SK-N-SH treated with all-trans-retinoic acid at 6 μM for 48 hours (cell line): ENCODE data around the gene DGKI.

Source experiments
- ATAC-seq: fragments of 200-7000 bp; cut with Tn5 transposase; 3 replicates; pipeline ENCODE4 v1.9.1; 2020; ENCODE audit warnings: mild to moderate bottlenecking, moderate library complexity
- ARNTL ChIP-seq: fragments of 450-650 bp; formaldehyde crosslinking; IDR thresholded peaks from 2 replicates; pipeline ENCODE4 v1.5.0; 2020; ENCODE audit warnings: low read depth, mild to moderate bottlenecking, moderate library complexity, borderline replicate concordance
- BACH2 ChIP-seq: fragments of 250-450 bp; sonication (Bioruptor Pico); IDR thresholded peaks from 2 replicates; pipeline ENCODE4 v1.9.0; 2021; ENCODE audit warnings: mild to moderate bottlenecking, borderline replicate concordance
- CREB5 ChIP-seq: fragments of 250-450 bp; sonication (Bioruptor Pico); IDR thresholded peaks from 2 replicates; pipeline ENCODE4 v1.5.1; 2020; ENCODE audit warnings: low read depth, mild to moderate bottlenecking, moderate library complexity
- CSDC2 ChIP-seq: fragments of 250-450 bp; sonication (Bioruptor Pico); IDR thresholded peaks from 2 replicates; pipeline ENCODE4 v1.5.0; 2020; ENCODE audit warnings: mild to moderate bottlenecking, moderate library complexity
- CSRNP3 ChIP-seq: fragments of 250-450 bp; sonication (Bioruptor Pico); IDR thresholded peaks from 2 replicates; pipeline ENCODE4 v1.5.1; 2021; ENCODE audit warnings: mild to moderate bottlenecking, moderate library complexity
- ESRRG ChIP-seq: fragments of 250-450 bp; sonication (Bioruptor Pico); IDR thresholded peaks from 2 replicates; pipeline ENCODE4 v1.6.1; 2021; ENCODE audit warnings: mild to moderate bottlenecking
- GLIS3 ChIP-seq: fragments of 250-450 bp; sonication (Bioruptor Pico); IDR thresholded peaks from 2 replicates; pipeline ENCODE4 v1.5.0; 2020; ENCODE audit warnings: mild to moderate bottlenecking, moderate library complexity
- ISL1 ChIP-seq: fragments of 250-450 bp; sonication (Bioruptor Pico); IDR thresholded peaks from 2 replicates; pipeline ENCODE4 v2.1.2; 2022; ENCODE audit warnings: mild to moderate bottlenecking, moderate library complexity
- OSR1 ChIP-seq: fragments of 250-450 bp; sonication (Bioruptor Pico); IDR thresholded peaks from 2 replicates; pipeline ENCODE4 v1.8.0; 2022; ENCODE audit warnings: moderate library complexity, mild to moderate bottlenecking, inconsistent platforms
- POU6F1 ChIP-seq: fragments of 250-450 bp; sonication (Bioruptor Pico); IDR thresholded peaks from 2 replicates; pipeline ENCODE4 v1.8.0; 2021; ENCODE audit warnings: low read depth, mild to moderate bottlenecking, moderate library complexity, borderline replicate concordance
- PPARA ChIP-seq: fragments of 250-450 bp; sonication (Bioruptor Pico); IDR thresholded peaks from 2 replicates; pipeline ENCODE4 v1.5.0; 2020; ENCODE audit warnings: mild to moderate bottlenecking, borderline replicate concordance
- RARB ChIP-seq: fragments of 250-450 bp; sonication (Bioruptor Pico); IDR thresholded peaks from 2 replicates; pipeline ENCODE4 v1.8.0; 2021; ENCODE audit warnings: mild to moderate bottlenecking, moderate library complexity
- TCF4 ChIP-seq: fragments of 250-450 bp; sonication (Bioruptor Pico); IDR thresholded peaks from 2 replicates; pipeline ENCODE4 v1.8.0; 2021; ENCODE audit warnings: mild to moderate bottlenecking, moderate library complexity, borderline replicate concordance
- TOX ChIP-seq: fragments of 250-450 bp; sonication (Bioruptor Pico); IDR thresholded peaks from 2 replicates; pipeline ENCODE4 v1.8.0; 2021; ENCODE audit warnings: mild to moderate bottlenecking, moderate library complexity, borderline replicate concordance
- TSHZ2 ChIP-seq: fragments of 250-450 bp; sonication (Bioruptor Pico); IDR thresholded peaks from 2 replicates; pipeline ENCODE4 v1.5.0; 2020; ENCODE audit warnings: mild to moderate bottlenecking, moderate library complexity
- ZC3H10 ChIP-seq: fragments of 250-450 bp; sonication (Bioruptor Pico); IDR thresholded peaks from 2 replicates; pipeline ENCODE4 v1.5.1; 2021; ENCODE audit warnings: mild to moderate bottlenecking, moderate library complexity
- ZFP3 ChIP-seq: fragments of 250-450 bp; sonication (Bioruptor Pico); IDR thresholded peaks from 2 replicates; pipeline ENCODE4 v1.5.0; 2020; ENCODE audit warnings: mild to moderate bottlenecking, moderate library complexity
- ZFP30 ChIP-seq: fragments of 450-650 bp; formaldehyde crosslinking; IDR thresholded peaks from 2 replicates; pipeline ENCODE4 v1.5.0; 2022; ENCODE audit warnings: mild to moderate bottlenecking, moderate library complexity
- ZNF565 ChIP-seq: fragments of 450-650 bp; formaldehyde crosslinking; conservative IDR thresholded peaks from 2 replicates; pipeline ENCODE4 v1.5.0; 2020; ENCODE audit warnings: low read depth, mild to moderate bottlenecking, moderate library complexity
- ZNF70 ChIP-seq: fragments of 450-650 bp; formaldehyde crosslinking; IDR thresholded peaks from 2 replicates; pipeline ENCODE4 v1.5.0; 2020; ENCODE audit warnings: mild to moderate bottlenecking, moderate library complexity

DGKI gene

GRCh38 chr7:137862964-137863363, 16.2 kb upstream of the DGKI start:
- TF ChIP-seq TOX: no peak
- no peak for TF ChIP-seq OSR1 (CRISPR knock-in tag)
- no peak for ATAC-seq

- no peak for ATAC-seq
- no peak for TF ChIP-seq ZFP3 (CRISPR knock-in tag)
- TF ChIP-seq ZFP30 (CRISPR knock-in tag): no peak
- TF ChIP-seq PPARA (CRISPR knock-in tag): no peak
- no peak for TF ChIP-seq RARB
- no peak for TF ChIP-seq ZC3H10
Measured at GRCh38 chr7:137862358-137862757, 15.6 kb upstream of the DGKI start.

GRCh38 chr7:137860542-137860941, 13.8 kb upstream of the DGKI start:
- no peak for TF ChIP-seq ISL1
- no peak for TF ChIP-seq TCF4 (CRISPR knock-in tag)
- TF ChIP-seq ZNF70 (CRISPR knock-in tag): no peak
- TF ChIP-seq RARB: no peak
- no peak for ATAC-seq

- peak; percentile 85 for ATAC-seq
- peak; percentile 23; the same call in 1 of the 2 replicates for TF ChIP-seq CREB5 (CRISPR knock-in tag)
- TF ChIP-seq ISL1: peak; percentile 88
- TF ChIP-seq CSDC2 (CRISPR knock-in tag): no peak
Measured at GRCh38 chr7:137853053-137853452, 6.3 kb upstream of the DGKI start.

- ATAC-seq: no peak
- TF ChIP-seq BACH2 (CRISPR knock-in tag) (no peak), POU6F1 (CRISPR knock-in tag) (no peak), CSRNP3 (CRISPR knock-in tag) (no peak), ESRRG (no peak), RARB (no peak), CREB5 (CRISPR knock-in tag) (no peak), OSR1 (CRISPR knock-in tag) (no peak), CSDC2 (CRISPR knock-in tag) (no peak)
Measured at GRCh38 chr7:137852108-137852507, 5.3 kb upstream of the DGKI start.

- TF ChIP-seq ZNF565 (no peak), ARNTL (CRISPR knock-in tag) (no peak), ZC3H10 (no peak), OSR1 (CRISPR knock-in tag) (no peak), BACH2 (CRISPR knock-in tag) (no peak), GLIS3 (no peak), TSHZ2 (CRISPR knock-in tag) (no peak), POU6F1 (CRISPR knock-in tag) (no peak), TOX (no peak), PPARA (CRISPR knock-in tag) (no peak), RARB (no peak), ESRRG (no peak), ZFP3 (CRISPR knock-in tag) (no peak)
- no peak for ATAC-seq
Measured at GRCh38 chr7:137850972-137851945, 4.5 kb upstream of the DGKI start.
